ENCODE data around the gene CFAP74.

DNA sequence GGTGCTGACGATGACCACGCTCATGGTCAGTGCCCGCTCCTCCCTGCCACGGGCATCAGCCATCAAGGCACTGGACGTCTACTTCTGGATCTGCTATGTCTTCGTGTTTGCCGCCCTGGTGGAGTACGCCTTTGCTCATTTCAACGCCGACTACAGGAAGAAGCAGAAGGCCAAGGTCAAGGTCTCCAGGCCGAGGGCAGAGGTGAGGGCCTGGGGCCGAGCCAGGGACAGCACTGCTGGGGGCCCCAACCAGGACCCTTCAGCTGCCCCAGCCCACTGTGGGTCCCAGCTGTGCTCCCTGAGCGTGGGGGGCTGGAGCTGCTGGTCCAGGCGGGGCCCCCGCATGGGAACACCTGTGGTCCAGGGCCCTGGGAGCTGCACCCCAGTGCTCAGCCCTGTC lies 26.0 kb upstream of the CFAP74 start:
- TF ChIP-seq, protein P1, sequence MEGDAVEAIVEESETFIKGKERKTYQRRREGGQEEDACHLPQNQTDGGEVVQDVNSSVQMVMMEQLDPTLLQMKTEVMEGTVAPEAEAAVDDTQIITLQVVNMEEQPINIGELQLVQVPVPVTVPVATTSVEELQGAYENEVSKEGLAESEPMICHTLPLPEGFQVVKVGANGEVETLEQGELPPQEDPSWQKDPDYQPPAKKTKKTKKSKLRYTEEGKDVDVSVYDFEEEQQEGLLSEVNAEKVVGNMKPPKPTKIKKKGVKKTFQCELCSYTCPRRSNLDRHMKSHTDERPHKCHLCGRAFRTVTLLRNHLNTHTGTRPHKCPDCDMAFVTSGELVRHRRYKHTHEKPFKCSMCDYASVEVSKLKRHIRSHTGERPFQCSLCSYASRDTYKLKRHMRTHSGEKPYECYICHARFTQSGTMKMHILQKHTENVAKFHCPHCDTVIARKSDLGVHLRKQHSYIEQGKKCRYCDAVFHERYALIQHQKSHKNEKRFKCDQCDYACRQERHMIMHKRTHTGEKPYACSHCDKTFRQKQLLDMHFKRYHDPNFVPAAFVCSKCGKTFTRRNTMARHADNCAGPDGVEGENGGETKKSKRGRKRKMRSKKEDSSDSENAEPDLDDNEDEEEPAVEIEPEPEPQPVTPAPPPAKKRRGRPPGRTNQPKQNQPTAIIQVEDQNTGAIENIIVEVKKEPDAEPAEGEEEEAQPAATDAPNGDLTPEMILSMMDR (IDR thresholded peaks at IDR 0.05), result no peak
- no peak for TF ChIP-seq POLR2A (IDR thresholded peaks at IDR 0.05)

Data from thyroid gland (tissue), 4 donors.